ENCODE data around the gene CLEC2B. TPM values are rescaled to one million over a fixed set of nuclear protein-coding genes. Genes with fewer than 3 reads are reported as not detected.

CLEC2B gene
- total and polyA plus RNA-seq, 4 donors = 2.9 to 4.2 (median 3.1) TPM

DNA sequence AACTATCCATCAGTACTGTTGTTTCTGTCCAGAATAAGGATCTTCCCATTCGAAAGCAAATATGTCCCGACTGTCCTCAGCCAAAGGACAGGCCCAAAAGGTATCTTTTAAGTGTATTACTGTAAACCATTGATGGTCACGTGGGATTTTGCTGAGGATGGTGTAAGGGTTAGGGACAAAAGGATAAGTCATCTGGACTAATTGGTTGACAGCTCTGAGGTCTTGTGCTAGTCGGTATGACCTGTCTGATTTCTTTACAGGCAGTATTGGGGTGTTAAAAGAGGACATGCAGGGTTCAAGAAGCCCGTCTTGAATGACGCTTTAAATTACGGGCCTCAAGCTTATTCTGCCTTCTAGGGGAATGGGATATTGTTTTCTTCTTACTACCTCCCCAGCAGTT lies 38.6 kb upstream of the CLEC2B start:
- H3K4me1 ChIP-seq (ENCODE audit: control insufficient read depth in 4 of 4, insufficient read depth in 4 of 4, low read length in 3 of 4) = no peaks in the 10 kb centered on the region
- TF ChIP-seq FOXA1 (IDR thresholded peaks at IDR 0.05) (no peak), GABPA (IDR thresholded peaks at IDR 0.05 in 1 of 2, conservative IDR thresholded peaks at IDR 0.05 in 1 of 2) (no peak), ZBTB33 (IDR thresholded peaks at IDR 0.05) (no peak), HNF4G (IDR thresholded peaks at IDR 0.05) (no peak), TAF1 (conservative IDR thresholded peaks at IDR 0.05) (no peak), RAD21 (IDR thresholded peaks at IDR 0.05) (no peak), FOXA2 (IDR thresholded peaks at IDR 0.05) (no peak), NR2F2 (IDR thresholded peaks at IDR 0.05) (no peak), SP1 (IDR thresholded peaks at IDR 0.05) (no peak)
- TF ChIP-seq, protein P1, sequence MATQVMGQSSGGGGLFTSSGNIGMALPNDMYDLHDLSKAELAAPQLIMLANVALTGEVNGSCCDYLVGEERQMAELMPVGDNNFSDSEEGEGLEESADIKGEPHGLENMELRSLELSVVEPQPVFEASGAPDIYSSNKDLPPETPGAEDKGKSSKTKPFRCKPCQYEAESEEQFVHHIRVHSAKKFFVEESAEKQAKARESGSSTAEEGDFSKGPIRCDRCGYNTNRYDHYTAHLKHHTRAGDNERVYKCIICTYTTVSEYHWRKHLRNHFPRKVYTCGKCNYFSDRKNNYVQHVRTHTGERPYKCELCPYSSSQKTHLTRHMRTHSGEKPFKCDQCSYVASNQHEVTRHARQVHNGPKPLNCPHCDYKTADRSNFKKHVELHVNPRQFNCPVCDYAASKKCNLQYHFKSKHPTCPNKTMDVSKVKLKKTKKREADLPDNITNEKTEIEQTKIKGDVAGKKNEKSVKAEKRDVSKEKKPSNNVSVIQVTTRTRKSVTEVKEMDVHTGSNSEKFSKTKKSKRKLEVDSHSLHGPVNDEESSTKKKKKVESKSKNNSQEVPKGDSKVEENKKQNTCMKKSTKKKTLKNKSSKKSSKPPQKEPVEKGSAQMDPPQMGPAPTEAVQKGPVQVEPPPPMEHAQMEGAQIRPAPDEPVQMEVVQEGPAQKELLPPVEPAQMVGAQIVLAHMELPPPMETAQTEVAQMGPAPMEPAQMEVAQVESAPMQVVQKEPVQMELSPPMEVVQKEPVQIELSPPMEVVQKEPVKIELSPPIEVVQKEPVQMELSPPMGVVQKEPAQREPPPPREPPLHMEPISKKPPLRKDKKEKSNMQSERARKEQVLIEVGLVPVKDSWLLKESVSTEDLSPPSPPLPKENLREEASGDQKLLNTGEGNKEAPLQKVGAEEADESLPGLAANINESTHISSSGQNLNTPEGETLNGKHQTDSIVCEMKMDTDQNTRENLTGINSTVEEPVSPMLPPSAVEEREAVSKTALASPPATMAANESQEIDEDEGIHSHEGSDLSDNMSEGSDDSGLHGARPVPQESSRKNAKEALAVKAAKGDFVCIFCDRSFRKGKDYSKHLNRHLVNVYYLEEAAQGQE (IDR thresholded peaks at IDR 0.05) = no peak
- no peaks in the 10 kb centered on the region for H3K36me3 ChIP-seq (ENCODE audit: control insufficient read depth in 4 of 4, insufficient read depth in 3 of 4, low read depth in 1 of 4, low read length in 3 of 4)
- no peak overlapping the region for H3K4me3 ChIP-seq (ENCODE audit: low read depth in 1 of 3, low read length in 3 of 3)
- WGBS = 96% methylated on average over 7 of the region's 7 CpGs
- H3K9ac ChIP-seq (ENCODE audit: low read depth in 1 of 2, low read length in 2 of 2) = no peak overlapping the region
- no peak for DNase-seq (ENCODE audit: low spot score)
- H3K27me3 ChIP-seq (ENCODE audit: control insufficient read depth in 4 of 4, insufficient read depth in 4 of 4, low read length in 3 of 4) = no peaks in the 10 kb centered on the region
- peaks cover 8 to 30% (median 12%) of the 10 kb centered on the region in 4 donors for H3K9me3 ChIP-seq (ENCODE audit: control insufficient read depth in 4 of 4, low read length in 3 of 4)
- H3K27ac ChIP-seq (ENCODE audit: low read depth in 1 of 2, low read length in 2 of 2) = no peak overlapping the region

GRCh38 chr12:9906873-9907272 lies 37.7 kb upstream of the CLEC2B start:
- no peak overlapping the region for H3K4me3 ChIP-seq (ENCODE audit: low read depth in 1 of 3, low read length in 3 of 3)
- peaks cover 11 to 33% (median 15%) of the 10 kb centered on the region in 4 donors for H3K9me3 ChIP-seq (ENCODE audit: control insufficient read depth in 4 of 4, low read length in 3 of 4)
- no peak for DNase-seq (ENCODE audit: low spot score)

More at GRCh38 chr12:9906873-9907272, 37.7 kb upstream of the CLEC2B start:
- H3K27me3 ChIP-seq (ENCODE audit: control insufficient read depth in 4 of 4, insufficient read depth in 4 of 4, low read length in 3 of 4) = no peaks in the 10 kb centered on the region
- no peak overlapping the region for H3K9ac ChIP-seq (ENCODE audit: low read depth in 1 of 2, low read length in 2 of 2)
- H3K4me1 ChIP-seq (ENCODE audit: control insufficient read depth in 4 of 4, insufficient read depth in 4 of 4, low read length in 3 of 4) = no peaks in the 10 kb centered on the region
- WGBS = 84% methylated on average over 2 of the region's 2 CpGs
- no peaks in the 10 kb centered on the region for H3K36me3 ChIP-seq (ENCODE audit: control insufficient read depth in 4 of 4, insufficient read depth in 3 of 4, low read depth in 1 of 4, low read length in 3 of 4)
- TF ChIP-seq TAF1 (conservative IDR thresholded peaks at IDR 0.05) (no peak), HNF4A (conservative IDR thresholded peaks at IDR 0.05) (no peak), GABPA (IDR thresholded peaks at IDR 0.05 in 1 of 2, conservative IDR thresholded peaks at IDR 0.05 in 1 of 2) (no peak), FOXA2 (IDR thresholded peaks at IDR 0.05) (no peak), RAD21 (IDR thresholded peaks at IDR 0.05) (no peak), EGR1 (IDR thresholded peaks at IDR 0.05; ENCODE audit: low read depth in 2 of 2) (no peak), FOXA1 (IDR thresholded peaks at IDR 0.05) (no peak), RXRA (IDR thresholded peaks at IDR 0.05) (no peak), NR2F2 (IDR thresholded peaks at IDR 0.05) (no peak), ZBTB33 (IDR thresholded peaks at IDR 0.05) (no peak), SP1 (IDR thresholded peaks at IDR 0.05) (no peak)
- TF ChIP-seq, protein P1 (IDR thresholded peaks at IDR 0.05) = no peak
- no peak overlapping the region for H3K27ac ChIP-seq (ENCODE audit: low read depth in 1 of 2, low read length in 2 of 2)
